ENCODE results near the gene MPV17L. TPM values are rescaled to one million over a fixed set of nuclear protein-coding genes. Genes with fewer than 3 reads are reported as not detected.

Gene MPV17L
- total RNA-seq, 6 experiments from 2014 or later: 9.3 to 18.8 (median 16.0) TPM

DNA sequence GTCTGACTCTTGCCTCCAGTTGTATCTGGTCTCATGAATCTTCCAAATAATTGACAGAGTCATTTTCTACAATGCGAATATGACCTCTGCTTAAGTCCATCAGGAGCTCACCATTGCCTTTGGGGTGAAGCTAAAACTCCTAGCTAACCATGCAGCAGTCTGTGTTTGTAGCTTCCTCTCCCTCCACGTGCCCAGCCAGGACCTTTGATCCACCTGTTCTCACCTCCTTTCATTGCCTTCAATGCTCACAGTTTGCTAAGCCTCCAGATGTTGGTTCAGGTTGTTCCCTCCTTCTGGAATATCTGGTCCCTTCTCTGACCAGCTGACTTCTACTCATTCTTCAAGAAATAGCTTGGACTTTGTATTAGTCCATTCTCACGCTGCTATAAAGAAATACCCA is 61.8 kb downstream of the MPV17L start:
- intact Hi-C loops (cut with DNase I): no loop called here
- H3K4me1 ChIP-seq: peaks cover 0 to 47% (median 16%) of the 10 kb centered on the region in 4 donors
- DNase-seq (no peak), ATAC-seq (no peak)
- no peaks in the 10 kb centered on the region for H3K27me3 ChIP-seq
- no peaks in the 10 kb centered on the region for H3K36me3 ChIP-seq
- no peak overlapping the region for H3K27ac ChIP-seq
- whole genome bisulfite sequencing (ENCODE audit: insufficient coverage, low coverage, low lambda C conversion rate, missing lambda C conversion rate): 80% methylated on average over 3 of the region's 3 CpGs
- TF ChIP-seq, protein P1, sequence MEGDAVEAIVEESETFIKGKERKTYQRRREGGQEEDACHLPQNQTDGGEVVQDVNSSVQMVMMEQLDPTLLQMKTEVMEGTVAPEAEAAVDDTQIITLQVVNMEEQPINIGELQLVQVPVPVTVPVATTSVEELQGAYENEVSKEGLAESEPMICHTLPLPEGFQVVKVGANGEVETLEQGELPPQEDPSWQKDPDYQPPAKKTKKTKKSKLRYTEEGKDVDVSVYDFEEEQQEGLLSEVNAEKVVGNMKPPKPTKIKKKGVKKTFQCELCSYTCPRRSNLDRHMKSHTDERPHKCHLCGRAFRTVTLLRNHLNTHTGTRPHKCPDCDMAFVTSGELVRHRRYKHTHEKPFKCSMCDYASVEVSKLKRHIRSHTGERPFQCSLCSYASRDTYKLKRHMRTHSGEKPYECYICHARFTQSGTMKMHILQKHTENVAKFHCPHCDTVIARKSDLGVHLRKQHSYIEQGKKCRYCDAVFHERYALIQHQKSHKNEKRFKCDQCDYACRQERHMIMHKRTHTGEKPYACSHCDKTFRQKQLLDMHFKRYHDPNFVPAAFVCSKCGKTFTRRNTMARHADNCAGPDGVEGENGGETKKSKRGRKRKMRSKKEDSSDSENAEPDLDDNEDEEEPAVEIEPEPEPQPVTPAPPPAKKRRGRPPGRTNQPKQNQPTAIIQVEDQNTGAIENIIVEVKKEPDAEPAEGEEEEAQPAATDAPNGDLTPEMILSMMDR (IDR thresholded peaks at IDR 0.05): no peak
- TF ChIP-seq POLR2A (IDR thresholded peaks at IDR 0.05): no peak
- no peaks in the 10 kb centered on the region for H3K9me3 ChIP-seq
- no peak overlapping the region for H3K4me3 ChIP-seq

DNA sequence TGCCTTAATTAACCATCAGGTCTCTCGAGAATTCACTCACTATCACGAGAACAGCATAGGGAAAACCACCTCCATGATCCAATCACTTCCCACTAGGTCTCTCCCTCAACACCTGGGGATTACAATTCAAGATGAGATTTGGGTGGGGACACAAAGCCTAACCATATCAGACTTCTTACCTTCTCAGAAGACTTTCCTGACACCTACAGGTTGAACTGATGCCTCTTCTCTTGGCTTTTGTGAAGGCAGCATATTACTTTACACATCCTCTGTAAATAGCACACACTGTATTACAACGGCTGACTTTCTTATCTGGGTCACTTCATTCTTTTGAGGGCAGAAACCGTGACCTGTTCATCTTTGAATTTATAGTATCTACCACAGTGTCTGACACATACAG is 62.4 kb downstream of the MPV17L start:
- ATAC-seq: no peak
- peaks cover 0 to 42% (median 16%) of the 10 kb centered on the region in 4 donors for H3K4me1 ChIP-seq
- TF ChIP-seq, protein P1 (IDR thresholded peaks at IDR 0.05): peak in 1 of 4 donors; percentile 9
- no peak for TF ChIP-seq POLR2A (IDR thresholded peaks at IDR 0.05)

GRCh38 chr16:15459791-15460190 is 64.2 kb downstream of the MPV17L start:
- H3K27me3 ChIP-seq: no peaks in the 10 kb centered on the region
- H3K4me3 ChIP-seq: no peak overlapping the region
- no peaks in the 10 kb centered on the region for H3K36me3 ChIP-seq
- H3K27ac ChIP-seq: no peak overlapping the region
- no peak for ATAC-seq
- WGBS (ENCODE audit: insufficient coverage, low coverage, low lambda C conversion rate, missing lambda C conversion rate): 90% methylated on average over 1 of the region's 1 CpG
- peaks cover 0 to 33% (median 12%) of the 10 kb centered on the region in 4 donors for H3K4me1 ChIP-seq
- TF ChIP-seq POLR2A (IDR thresholded peaks at IDR 0.05): no peak
- TF ChIP-seq, protein P1 (IDR thresholded peaks at IDR 0.05): no peak
- intact Hi-C loops (cut with DNase I): no loop called here
- no peaks in the 10 kb centered on the region for H3K9me3 ChIP-seq
- DNase-seq: no peak

More for the DNA sequence above, 62.4 kb downstream of the MPV17L start:
- H3K27ac ChIP-seq: no peak overlapping the region
- H3K27me3 ChIP-seq: no peaks in the 10 kb centered on the region
- no peaks in the 10 kb centered on the region for H3K36me3 ChIP-seq
- intact Hi-C loops (cut with DNase I): no loop called here
- H3K9me3 ChIP-seq: no peaks in the 10 kb centered on the region
- DNase-seq: no peak
- 49% methylated on average over 4 of the region's 4 CpGs for WGBS (ENCODE audit: insufficient coverage, low coverage, low lambda C conversion rate, missing lambda C conversion rate)
- H3K4me3 ChIP-seq: no peak overlapping the region

DNA sequence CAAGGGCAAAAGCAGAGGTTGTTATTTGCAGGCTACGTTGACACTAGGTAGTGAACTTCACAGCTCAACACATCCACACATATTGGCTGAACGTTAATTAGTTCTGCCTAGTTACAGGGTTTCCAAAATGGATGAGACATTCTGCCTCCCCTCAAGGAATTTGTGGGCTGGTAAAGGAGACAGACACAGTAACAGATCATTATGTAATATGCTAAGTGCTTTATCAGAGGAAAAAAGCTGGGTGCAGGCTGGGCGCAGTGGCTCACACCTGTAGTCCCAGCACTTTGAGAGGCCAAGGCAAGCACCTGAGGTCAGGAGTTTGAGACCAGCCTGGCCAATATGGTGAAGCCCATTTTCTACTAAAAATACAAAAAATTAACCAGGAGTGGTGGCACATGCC is 65.0 kb downstream of the MPV17L start:
- Histone ChIP-seq H3K27ac (no peak overlapping the region), H3K4me1 (peaks cover 0 to 24% (median 8%) of the 10 kb centered on the region in 4 donors), H3K4me3 (no peak overlapping the region), H3K9me3 (no peaks in the 10 kb centered on the region), H3K27me3 (no peaks in the 10 kb centered on the region), H3K36me3 (no peaks in the 10 kb centered on the region)
- ATAC-seq (peak in 1 of 4 donors; percentile 31), DNase-seq (no peak)
- no peak for TF ChIP-seq POLR2A (IDR thresholded peaks at IDR 0.05)
- TF ChIP-seq, protein P1 (IDR thresholded peaks at IDR 0.05): no peak
- WGBS (ENCODE audit: insufficient coverage, low coverage, low lambda C conversion rate, missing lambda C conversion rate): 68% methylated on average over 3 of the region's 3 CpGs
- intact Hi-C loops (cut with DNase I): no loop called here

DNA sequence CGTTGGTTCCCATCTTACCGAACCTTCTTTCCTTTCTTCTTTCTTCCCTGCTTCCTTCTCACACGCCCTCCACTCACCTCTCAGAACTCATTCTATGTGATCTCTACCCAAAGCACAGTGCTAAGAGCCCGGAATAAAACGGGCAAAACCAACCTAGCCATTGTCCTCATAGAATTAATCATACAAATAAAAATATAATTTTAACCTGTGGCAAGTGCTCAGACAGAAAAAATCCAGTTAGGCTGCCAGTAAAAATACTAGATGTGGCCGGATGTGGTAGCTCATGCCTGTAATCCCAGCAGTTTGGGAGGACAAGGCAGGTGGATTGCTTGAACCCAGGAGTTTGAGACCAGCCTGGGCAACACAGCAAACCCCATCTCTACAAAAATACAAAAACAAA is 65.8 kb downstream of the MPV17L start:
- Histone ChIP-seq H3K27ac (no peak overlapping the region), H3K9me3 (no peaks in the 10 kb centered on the region), H3K27me3 (no peaks in the 10 kb centered on the region), H3K36me3 (no peaks in the 10 kb centered on the region), H3K4me3 (no peak overlapping the region), H3K4me1 (peaks cover 0 to 20% (median 6%) of the 10 kb centered on the region in 4 donors)
- DNase-seq (no peak), ATAC-seq (no peak)
- WGBS (ENCODE audit: insufficient coverage, low coverage, low lambda C conversion rate, missing lambda C conversion rate): 93% methylated on average over 5 of the region's 6 CpGs
- intact Hi-C loops (cut with DNase I): no loop called here
- no peak for TF ChIP-seq POLR2A (IDR thresholded peaks at IDR 0.05)
- TF ChIP-seq, protein P1 (IDR thresholded peaks at IDR 0.05): no peak

Measured in right lobe of liver (tissue), 6 donors.